ENCODE measurements around the gene DNAJB13. TPM values are rescaled to one million over a fixed set of nuclear protein-coding genes. Genes with fewer than 3 reads are reported as not detected.
"Not testable (repeated sequence)": the region's sequence is repeated elsewhere in the genome, so short reads cannot be mapped to it uniquely, and the experiment has no call there.

Gene DNAJB13
- total RNA-seq, 3 donors from 2014 or later (not counting 1 experiment from before 2014, with no cell fraction given), result 0.45 TPM; not detected in 2

DNA sequence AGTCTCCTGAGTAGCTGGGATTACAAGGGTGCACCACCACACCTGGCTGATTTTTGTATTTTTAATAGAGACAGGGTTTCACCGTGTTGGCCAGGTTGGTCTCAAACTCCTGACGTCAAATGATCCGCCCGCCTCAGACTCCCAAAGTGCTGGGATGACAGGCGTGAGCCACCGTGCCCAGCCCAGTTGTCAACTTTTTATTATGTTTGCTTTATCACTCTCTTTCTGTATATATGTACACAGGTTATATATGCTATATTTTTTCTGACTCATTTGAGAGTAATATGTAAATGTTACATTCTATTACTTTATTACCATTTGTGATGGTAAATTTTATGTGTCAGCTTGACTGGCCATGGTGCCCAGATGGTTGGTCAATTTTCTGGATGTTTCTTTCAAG is 18.9 kb upstream of the DNAJB13 start:
- H3K4me3 ChIP-seq (ENCODE audit: low read length), result no peak overlapping the region
- TF ChIP-seq, protein P1, sequence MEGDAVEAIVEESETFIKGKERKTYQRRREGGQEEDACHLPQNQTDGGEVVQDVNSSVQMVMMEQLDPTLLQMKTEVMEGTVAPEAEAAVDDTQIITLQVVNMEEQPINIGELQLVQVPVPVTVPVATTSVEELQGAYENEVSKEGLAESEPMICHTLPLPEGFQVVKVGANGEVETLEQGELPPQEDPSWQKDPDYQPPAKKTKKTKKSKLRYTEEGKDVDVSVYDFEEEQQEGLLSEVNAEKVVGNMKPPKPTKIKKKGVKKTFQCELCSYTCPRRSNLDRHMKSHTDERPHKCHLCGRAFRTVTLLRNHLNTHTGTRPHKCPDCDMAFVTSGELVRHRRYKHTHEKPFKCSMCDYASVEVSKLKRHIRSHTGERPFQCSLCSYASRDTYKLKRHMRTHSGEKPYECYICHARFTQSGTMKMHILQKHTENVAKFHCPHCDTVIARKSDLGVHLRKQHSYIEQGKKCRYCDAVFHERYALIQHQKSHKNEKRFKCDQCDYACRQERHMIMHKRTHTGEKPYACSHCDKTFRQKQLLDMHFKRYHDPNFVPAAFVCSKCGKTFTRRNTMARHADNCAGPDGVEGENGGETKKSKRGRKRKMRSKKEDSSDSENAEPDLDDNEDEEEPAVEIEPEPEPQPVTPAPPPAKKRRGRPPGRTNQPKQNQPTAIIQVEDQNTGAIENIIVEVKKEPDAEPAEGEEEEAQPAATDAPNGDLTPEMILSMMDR (IDR thresholded peaks at IDR 0.05), result no peak
- DNase-seq, result no peak
- H3K27ac ChIP-seq (ENCODE audit: low read length), result no peak overlapping the region
- H3K27ac Mint-ChIP-seq, result no peak overlapping the region
- no peaks in the 10 kb centered on the region for H3K27me3 Mint-ChIP-seq (ENCODE audit: low read depth in 2 of 2)
- peaks cover 28% of the 10 kb centered on the region for H3K36me3 ChIP-seq (ENCODE audit: control insufficient read depth, insufficient read depth, low read length)
- H3K9me3 Mint-ChIP-seq, result no peaks in the 10 kb centered on the region
- intact Hi-C loops (cut with micrococcal nuclease), result no loop called here
- no peak overlapping the region for H3K4me3 Mint-ChIP-seq
- H3K4me1 Mint-ChIP-seq, result no peaks in the 10 kb centered on the region
- H3K36me3 Mint-ChIP-seq, result no peaks in the 10 kb centered on the region
- H3K4me1 ChIP-seq (ENCODE audit: control insufficient read depth, insufficient read depth, low read length), result no peaks in the 10 kb centered on the region
- WGBS (ENCODE audit: insufficient coverage), result 93% methylated on average over 4 of the region's 6 CpGs
- no peaks in the 10 kb centered on the region for H3K9me3 ChIP-seq (ENCODE audit: control insufficient read depth, insufficient read depth, low read length)
- no peaks in the 10 kb centered on the region for H3K27me3 ChIP-seq (ENCODE audit: control insufficient read depth, insufficient read depth, low read length)
- ATAC-seq, result no peak

DNA sequence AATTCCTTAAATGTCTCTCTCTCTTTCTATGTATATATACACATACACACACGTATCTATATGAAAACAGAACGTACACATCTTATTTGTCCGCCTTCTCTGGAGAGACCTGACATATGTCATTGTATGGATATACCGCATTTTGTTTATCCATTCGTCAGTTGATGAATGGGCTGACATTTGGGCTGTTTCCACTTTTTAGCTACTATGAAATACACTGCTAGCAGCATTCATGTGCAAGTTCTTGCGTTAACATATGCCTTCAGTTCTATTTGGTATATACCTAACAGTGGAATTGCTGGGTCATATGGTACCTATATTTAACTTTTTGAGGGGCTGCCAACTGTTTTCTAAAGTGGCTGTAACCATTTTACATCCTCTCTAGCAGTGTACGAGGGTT is 18.0 kb upstream of the DNAJB13 start:
- H3K27ac ChIP-seq (ENCODE audit: low read length), result no peak overlapping the region
- H3K4me3 Mint-ChIP-seq, result no peak overlapping the region
- TF ChIP-seq, protein P1 (IDR thresholded peaks at IDR 0.05), result no peak
- no peaks in the 10 kb centered on the region for H3K4me1 ChIP-seq (ENCODE audit: control insufficient read depth, insufficient read depth, low read length)
- H3K4me3 ChIP-seq (ENCODE audit: low read length), result no peak overlapping the region
- H3K9me3 Mint-ChIP-seq, result no peaks in the 10 kb centered on the region
- H3K36me3 Mint-ChIP-seq, result no peaks in the 10 kb centered on the region
- intact Hi-C loops (cut with micrococcal nuclease), result no loop called here
- no peaks in the 10 kb centered on the region for H3K9me3 ChIP-seq (ENCODE audit: control insufficient read depth, insufficient read depth, low read length)
- no peak overlapping the region for H3K27ac Mint-ChIP-seq
- WGBS (ENCODE audit: insufficient coverage), result 100% methylated on average over 6 of the region's 7 CpGs
- no peaks in the 10 kb centered on the region for H3K27me3 Mint-ChIP-seq (ENCODE audit: low read depth in 2 of 2)
- peaks cover 19% of the 10 kb centered on the region for H3K36me3 ChIP-seq (ENCODE audit: control insufficient read depth, insufficient read depth, low read length)
- no peaks in the 10 kb centered on the region for H3K27me3 ChIP-seq (ENCODE audit: control insufficient read depth, insufficient read depth, low read length)
- ATAC-seq (no peak), DNase-seq (no peak)
- H3K4me1 Mint-ChIP-seq, result no peaks in the 10 kb centered on the region

DNA sequence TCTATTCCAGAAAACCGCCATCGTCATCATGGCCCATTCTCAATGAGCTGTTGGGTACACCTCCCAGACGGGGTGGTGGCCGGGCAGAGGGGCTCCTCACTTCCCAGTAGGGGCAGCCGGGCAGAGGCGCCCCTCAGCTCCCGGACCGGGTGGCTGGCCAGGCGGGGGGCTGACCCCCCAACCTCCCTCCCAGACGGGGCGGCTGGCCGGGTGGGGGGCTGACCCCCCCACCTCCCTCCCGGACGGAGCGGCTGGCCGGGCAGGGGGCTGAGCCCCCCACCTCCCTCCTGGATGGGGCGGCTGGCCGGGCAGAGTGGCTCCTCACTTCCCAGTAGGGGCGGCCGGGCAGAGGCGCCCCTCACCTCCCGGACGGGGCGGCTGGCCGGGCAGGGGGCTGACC is 14.8 kb upstream of the DNAJB13 start:
- ATAC-seq; H3K4me1 ChIP-seq (ENCODE audit: control insufficient read depth, insufficient read depth, low read length); H3K27me3 Mint-ChIP-seq (ENCODE audit: low read depth in 2 of 2); H3K9me3 ChIP-seq (ENCODE audit: control insufficient read depth, insufficient read depth, low read length); H3K9me3 Mint-ChIP-seq; H3K4me1 Mint-ChIP-seq; H3K27ac ChIP-seq (ENCODE audit: low read length); H3K27ac Mint-ChIP-seq; H3K27me3 ChIP-seq (ENCODE audit: control insufficient read depth, insufficient read depth, low read length); H3K4me3 Mint-ChIP-seq; H3K36me3 ChIP-seq (ENCODE audit: control insufficient read depth, insufficient read depth, low read length); intact Hi-C loops (cut with micrococcal nuclease); H3K36me3 Mint-ChIP-seq; DNase-seq; H3K4me3 ChIP-seq (ENCODE audit: low read length): not testable (repeated sequence)
- WGBS (ENCODE audit: insufficient coverage), result no CpG with 5 or more reads among the region's 25 CpGs

DNA sequence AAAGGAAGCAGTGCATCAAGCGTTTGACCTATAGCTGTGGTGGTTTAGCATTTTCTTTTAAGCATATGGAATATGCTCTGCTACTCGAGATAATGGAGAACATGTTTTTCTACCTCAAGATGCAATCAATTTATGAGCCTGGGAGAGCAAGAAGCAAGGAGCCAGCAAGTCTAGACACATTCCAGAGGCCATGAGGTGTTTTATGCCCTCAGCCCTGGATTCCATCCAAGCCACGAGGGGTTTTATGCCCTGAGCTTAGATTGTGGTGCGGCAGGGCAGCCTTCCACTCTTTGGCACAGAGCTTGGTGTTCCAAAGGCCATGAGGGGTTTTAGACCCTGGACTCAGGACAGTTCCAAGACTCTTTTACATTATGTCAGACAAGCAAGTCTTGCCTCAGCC is 11.7 kb upstream of the DNAJB13 start:
- Histone ChIP-seq H3K27ac (ENCODE audit: low read length) (no peak overlapping the region), H3K27me3 (ENCODE audit: control insufficient read depth, insufficient read depth, low read length) (no peaks in the 10 kb centered on the region), H3K4me1 (ENCODE audit: control insufficient read depth, insufficient read depth, low read length) (no peaks in the 10 kb centered on the region), H3K4me3 (ENCODE audit: low read length) (no peak overlapping the region), H3K36me3 (ENCODE audit: control insufficient read depth, insufficient read depth, low read length) (no peaks in the 10 kb centered on the region), H3K9me3 (ENCODE audit: control insufficient read depth, insufficient read depth, low read length) (no peaks in the 10 kb centered on the region)
- intact Hi-C loops (cut with micrococcal nuclease), result no loop called here
- 65% methylated on average over 4 of the region's 4 CpGs for whole genome bisulfite sequencing (ENCODE audit: insufficient coverage)
- no peaks in the 10 kb centered on the region for H3K36me3 Mint-ChIP-seq
- H3K4me1 Mint-ChIP-seq, result no peaks in the 10 kb centered on the region
- no peak overlapping the region for H3K4me3 Mint-ChIP-seq
- TF ChIP-seq, protein P1 (IDR thresholded peaks at IDR 0.05), result no peak
- no peaks in the 10 kb centered on the region for H3K27me3 Mint-ChIP-seq (ENCODE audit: low read depth in 2 of 2)
- no peak for ATAC-seq
- DNase-seq, result no peak
- no peak overlapping the region for H3K27ac Mint-ChIP-seq
- H3K9me3 Mint-ChIP-seq, result peaks cover 5 to 6% of the 10 kb centered on the region in 2 donors
